Measurements from ENCODE around the gene UNC5CL. TPM values are rescaled to one million over a fixed set of nuclear protein-coding genes. Genes with fewer than 3 reads are reported as not detected.

The UNC5CL gene
- total RNA-seq, 1 experiment from 2014 or later, result 0.41 TPM

DNA sequence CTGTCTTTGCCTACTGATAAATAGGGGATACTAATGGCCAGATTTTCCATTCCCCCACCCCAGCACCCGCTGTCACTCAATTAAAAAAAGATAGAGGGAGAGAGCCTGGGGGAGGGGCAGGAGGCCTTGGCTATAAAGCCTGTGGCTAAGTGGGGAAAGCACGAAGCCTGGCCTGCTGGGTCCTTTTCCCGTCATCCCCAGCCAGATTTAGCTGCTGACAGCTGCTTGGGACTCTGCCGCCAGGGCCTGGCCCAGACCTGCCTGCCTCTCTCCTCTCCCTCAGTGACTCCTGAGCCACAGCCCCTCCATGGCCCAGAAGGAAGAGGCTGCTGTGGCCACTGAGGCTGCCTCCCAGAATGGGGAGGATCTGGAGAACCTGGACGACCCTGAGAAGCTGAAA is 14.0 kb upstream of the UNC5CL start, which contains the start of gene APOBEC2:
TSS of gene APOBEC2 (plus strand) at position 162 of the 400 bp plus-strand sequence. CDS start at position 308, 146 bp downstream.
- no peaks in the 10 kb centered on the region for H3K36me3 ChIP-seq (ENCODE audit: insufficient read depth, low read length, poor library complexity, severe bottlenecking)
- no peak within 1 kb of the TSS for H3K27ac ChIP-seq (ENCODE audit: low read depth, low read length, poor library complexity, severe bottlenecking)
- no TSS peak for BruUV-seq (replicated peaks)
- ChIA-PET POLR2A (ENCODE audit: low non-redundant PET) (no interaction called here), CTCF (no interaction called here)
- peaks cover 4% of the 10 kb centered on the region for H3K4me1 ChIP-seq (ENCODE audit: insufficient read depth, low read length, poor library complexity, severe bottlenecking)
- intact Hi-C loops (cut with micrococcal nuclease; ENCODE audit: unreplicated experiment), result no loop called here
- H3K27me3 ChIP-seq (replicated peaks; ENCODE audit: insufficient read depth, low read depth, low read length, poor library complexity), result no peaks in the 10 kb centered on the region
- H3K9me3 ChIP-seq (ENCODE audit: low read depth, low read length, poor library complexity, severe bottlenecking), result no peaks in the 10 kb centered on the region
- DNase-seq (ENCODE audit: low spot score), result no peak
- H3K4me3 ChIP-seq (ENCODE audit: low read depth, low read length, poor library complexity, severe bottlenecking), result no peak within 1 kb of the TSS
- TF ChIP-seq, protein P1, sequence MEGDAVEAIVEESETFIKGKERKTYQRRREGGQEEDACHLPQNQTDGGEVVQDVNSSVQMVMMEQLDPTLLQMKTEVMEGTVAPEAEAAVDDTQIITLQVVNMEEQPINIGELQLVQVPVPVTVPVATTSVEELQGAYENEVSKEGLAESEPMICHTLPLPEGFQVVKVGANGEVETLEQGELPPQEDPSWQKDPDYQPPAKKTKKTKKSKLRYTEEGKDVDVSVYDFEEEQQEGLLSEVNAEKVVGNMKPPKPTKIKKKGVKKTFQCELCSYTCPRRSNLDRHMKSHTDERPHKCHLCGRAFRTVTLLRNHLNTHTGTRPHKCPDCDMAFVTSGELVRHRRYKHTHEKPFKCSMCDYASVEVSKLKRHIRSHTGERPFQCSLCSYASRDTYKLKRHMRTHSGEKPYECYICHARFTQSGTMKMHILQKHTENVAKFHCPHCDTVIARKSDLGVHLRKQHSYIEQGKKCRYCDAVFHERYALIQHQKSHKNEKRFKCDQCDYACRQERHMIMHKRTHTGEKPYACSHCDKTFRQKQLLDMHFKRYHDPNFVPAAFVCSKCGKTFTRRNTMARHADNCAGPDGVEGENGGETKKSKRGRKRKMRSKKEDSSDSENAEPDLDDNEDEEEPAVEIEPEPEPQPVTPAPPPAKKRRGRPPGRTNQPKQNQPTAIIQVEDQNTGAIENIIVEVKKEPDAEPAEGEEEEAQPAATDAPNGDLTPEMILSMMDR (conservative IDR thresholded peaks at IDR 0.05; ENCODE audit: low read depth, low read length), result no peak
- no peak for TF ChIP-seq EZH2 (IDR thresholded peaks at IDR 0.05; ENCODE audit: borderline replicate concordance, low read depth, low read length, poor library complexity, severe bottlenecking)

DNA sequence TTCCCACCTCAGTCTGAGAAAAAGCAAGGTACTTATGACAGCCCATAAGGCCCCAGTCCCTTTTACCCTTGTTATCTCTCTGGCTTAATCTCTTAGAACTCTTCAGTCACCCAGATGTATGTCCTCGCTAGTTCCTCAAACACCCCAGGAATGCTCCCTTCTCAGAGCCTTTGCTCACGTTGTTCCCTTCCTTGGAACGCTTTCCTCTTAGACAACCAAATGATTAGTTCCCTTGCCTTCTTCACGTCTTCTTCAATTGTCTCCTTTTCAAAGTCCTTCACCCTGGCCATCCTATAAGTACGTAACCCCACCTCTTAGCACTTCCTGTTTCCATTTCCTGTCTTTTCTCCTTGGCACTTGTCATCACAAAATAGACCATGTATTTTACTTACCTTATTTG is 12.9 kb upstream of the UNC5CL start:
- H3K4me1 ChIP-seq (ENCODE audit: insufficient read depth, low read length, poor library complexity, severe bottlenecking), result peaks cover 4% of the 10 kb centered on the region
- intact Hi-C loops (cut with micrococcal nuclease; ENCODE audit: unreplicated experiment), result no loop called here
- POLR2A ChIA-PET (ENCODE audit: low non-redundant PET), result no interaction called here
- no peaks in the 10 kb centered on the region for H3K9me3 ChIP-seq (ENCODE audit: low read depth, low read length, poor library complexity, severe bottlenecking)
- CTCF ChIA-PET, result no interaction called here
- TF ChIP-seq, protein P1 (conservative IDR thresholded peaks at IDR 0.05; ENCODE audit: low read depth, low read length), result no peak
- no peak for TF ChIP-seq EZH2 (IDR thresholded peaks at IDR 0.05; ENCODE audit: borderline replicate concordance, low read depth, low read length, poor library complexity, severe bottlenecking)
- H3K27ac ChIP-seq (ENCODE audit: low read depth, low read length, poor library complexity, severe bottlenecking), result no peak overlapping the region
- no peaks in the 10 kb centered on the region for H3K36me3 ChIP-seq (ENCODE audit: insufficient read depth, low read length, poor library complexity, severe bottlenecking)
- H3K27me3 ChIP-seq (replicated peaks; ENCODE audit: insufficient read depth, low read depth, low read length, poor library complexity), result no peaks in the 10 kb centered on the region
- H3K4me3 ChIP-seq (ENCODE audit: low read depth, low read length, poor library complexity, severe bottlenecking), result no peak overlapping the region
- DNase-seq (ENCODE audit: low spot score), result peak; percentile 49
- no TSS peak for BruUV-seq (replicated peaks)

- BruUV-seq (replicated peaks), result no TSS peak
- intact Hi-C loops (cut with micrococcal nuclease; ENCODE audit: unreplicated experiment), result no loop called here
- ChIA-PET CTCF (no interaction called here), POLR2A (ENCODE audit: low non-redundant PET) (no interaction called here)
- no peak for TF ChIP-seq EZH2 (IDR thresholded peaks at IDR 0.05; ENCODE audit: borderline replicate concordance, low read depth, low read length, poor library complexity, severe bottlenecking)
- TF ChIP-seq, protein P1 (conservative IDR thresholded peaks at IDR 0.05; ENCODE audit: low read depth, low read length), result no peak
- no peaks in the 10 kb centered on the region for H3K36me3 ChIP-seq (ENCODE audit: insufficient read depth, low read length, poor library complexity, severe bottlenecking)
- H3K27me3 ChIP-seq (replicated peaks; ENCODE audit: insufficient read depth, low read depth, low read length, poor library complexity), result no peaks in the 10 kb centered on the region
- no peak overlapping the region for H3K27ac ChIP-seq (ENCODE audit: low read depth, low read length, poor library complexity, severe bottlenecking)
- DNase-seq (ENCODE audit: low spot score), result no peak
- no peaks in the 10 kb centered on the region for H3K9me3 ChIP-seq (ENCODE audit: low read depth, low read length, poor library complexity, severe bottlenecking)
- peaks cover 4% of the 10 kb centered on the region for H3K4me1 ChIP-seq (ENCODE audit: insufficient read depth, low read length, poor library complexity, severe bottlenecking)
- H3K4me3 ChIP-seq (ENCODE audit: low read depth, low read length, poor library complexity, severe bottlenecking), result no peak overlapping the region
Measured at GRCh38 chr6:41050536-41050935, 11.5 kb upstream of the UNC5CL start.
